NCI-H187 (cell line): ENCODE data around the gene KAZN.

Experiments
- DNase-seq, 2 experiments: peaks; one replicate each; lab custom pipeline; 2025; lab: John Stamatoyannopoulos, UW

Gene KAZN

DNA sequence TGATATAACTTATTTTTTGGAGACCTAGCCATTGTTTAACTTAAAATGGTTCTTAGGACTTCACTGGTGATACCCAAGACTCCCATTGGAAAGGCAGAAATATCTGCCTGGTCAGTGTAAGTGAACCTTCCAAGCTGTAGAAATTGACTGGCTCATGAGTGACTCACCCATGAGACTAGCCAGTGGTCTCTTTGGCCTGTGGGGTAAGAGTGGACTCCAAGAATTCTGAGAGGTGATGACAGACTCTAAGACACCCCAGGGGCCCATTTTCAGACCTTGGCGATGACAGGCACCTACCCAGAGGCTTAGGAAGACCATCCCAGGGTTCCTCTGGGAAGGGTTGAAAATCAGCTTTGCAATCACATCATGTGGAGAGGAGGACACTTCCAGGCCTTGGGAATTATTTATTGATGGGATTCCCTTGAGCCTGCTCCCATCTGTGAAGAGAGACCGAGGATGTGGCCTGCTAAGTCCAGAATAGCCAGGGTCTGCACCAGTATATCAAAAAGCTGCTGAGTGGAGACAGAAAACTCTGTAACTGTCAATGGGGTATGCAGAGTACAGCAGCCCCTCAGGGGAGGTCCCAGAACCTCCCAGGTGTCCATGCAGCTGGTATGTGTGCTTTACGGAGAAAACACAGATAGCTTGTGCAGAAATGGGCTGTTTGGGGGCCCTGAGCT, 78.9 kb downstream of the KAZN start:
- no peak for DNase-seq

- no peak for DNase-seq
Measured at GRCh38 chr1:14678011-14678638, 79.6 kb downstream of the KAZN start.

DNA sequence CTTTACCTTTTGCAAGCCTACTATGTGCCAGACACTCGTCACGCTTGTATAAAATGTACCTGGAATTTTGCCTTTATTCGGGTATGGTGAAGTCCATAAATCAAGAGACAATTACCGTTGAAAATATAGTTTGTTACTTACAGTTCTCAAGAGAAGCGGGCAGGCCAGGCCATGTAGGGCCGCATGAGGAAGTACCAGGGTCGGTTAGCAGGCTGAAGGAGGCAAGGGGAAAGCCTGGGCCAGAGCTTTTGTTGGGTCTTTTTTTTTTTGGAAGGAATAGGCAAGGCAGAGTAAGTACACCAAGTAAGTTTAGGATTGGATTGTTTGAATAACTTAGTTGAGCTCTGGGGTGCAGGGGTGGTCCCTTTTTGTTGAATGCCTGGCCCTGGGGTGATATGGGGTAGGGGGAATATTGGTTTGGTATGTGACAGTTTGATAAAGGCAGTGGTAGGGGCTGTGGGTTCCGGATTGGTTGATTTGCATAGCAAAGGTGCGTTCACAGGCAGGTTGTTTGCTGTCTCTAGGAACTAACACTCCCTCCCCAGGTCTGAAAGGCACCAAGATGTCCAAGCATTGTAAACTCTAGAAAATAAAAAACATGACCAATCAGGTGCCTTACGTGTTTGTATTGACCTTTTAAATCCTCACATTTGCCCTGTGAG, 80.7 kb downstream of the KAZN start:
- no peak for DNase-seq

DNA sequence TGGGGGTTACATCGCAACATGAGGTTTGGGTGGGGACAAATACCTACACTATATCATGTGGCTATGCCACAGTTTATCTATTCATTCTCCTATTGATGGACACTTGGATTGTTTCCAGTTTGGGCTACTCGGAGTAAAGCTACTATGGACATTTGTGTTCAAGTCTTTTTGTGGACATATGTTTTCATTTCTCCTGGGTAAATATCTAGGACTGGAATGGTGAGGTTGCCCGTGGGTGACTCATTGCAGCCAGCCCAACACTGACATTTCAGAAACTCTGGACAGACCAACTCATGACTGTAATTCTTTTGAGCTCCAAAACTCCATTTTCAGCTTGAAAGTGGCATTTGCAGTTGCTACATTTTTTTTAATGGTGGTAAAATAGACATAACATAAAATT, 82.7 kb downstream of the KAZN start:
- DNase-seq = no peak

GRCh38 chr1:14682941-14683621, 84.6 kb downstream of the KAZN start:
- no peak for DNase-seq

DNA sequence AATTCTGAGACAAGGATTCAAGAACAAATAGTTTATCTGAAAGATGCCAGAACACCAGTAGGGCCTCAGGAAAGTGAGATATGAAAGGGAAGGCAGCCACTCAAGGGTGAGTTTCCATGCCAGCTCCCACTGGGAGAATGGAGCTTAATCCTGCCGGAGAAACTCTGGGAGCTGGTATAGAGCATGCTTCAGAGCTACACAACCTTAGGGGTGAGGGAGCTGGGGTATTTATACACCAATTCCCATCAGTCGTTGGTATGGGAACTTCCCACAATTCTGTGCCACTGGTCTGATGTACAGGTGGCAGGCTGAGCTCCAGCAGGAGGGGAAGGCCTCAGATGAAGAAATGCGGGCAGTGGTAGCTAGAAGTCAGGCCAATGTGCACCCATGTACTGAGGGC, 86.6 kb downstream of the KAZN start:
- no peak for DNase-seq

GRCh38 chr1:14686701-14687100, 88.2 kb downstream of the KAZN start:
- DNase-seq = no peak

GRCh38 chr1:14687147-14687546, 88.7 kb downstream of the KAZN start:
- no peak for DNase-seq

DNA sequence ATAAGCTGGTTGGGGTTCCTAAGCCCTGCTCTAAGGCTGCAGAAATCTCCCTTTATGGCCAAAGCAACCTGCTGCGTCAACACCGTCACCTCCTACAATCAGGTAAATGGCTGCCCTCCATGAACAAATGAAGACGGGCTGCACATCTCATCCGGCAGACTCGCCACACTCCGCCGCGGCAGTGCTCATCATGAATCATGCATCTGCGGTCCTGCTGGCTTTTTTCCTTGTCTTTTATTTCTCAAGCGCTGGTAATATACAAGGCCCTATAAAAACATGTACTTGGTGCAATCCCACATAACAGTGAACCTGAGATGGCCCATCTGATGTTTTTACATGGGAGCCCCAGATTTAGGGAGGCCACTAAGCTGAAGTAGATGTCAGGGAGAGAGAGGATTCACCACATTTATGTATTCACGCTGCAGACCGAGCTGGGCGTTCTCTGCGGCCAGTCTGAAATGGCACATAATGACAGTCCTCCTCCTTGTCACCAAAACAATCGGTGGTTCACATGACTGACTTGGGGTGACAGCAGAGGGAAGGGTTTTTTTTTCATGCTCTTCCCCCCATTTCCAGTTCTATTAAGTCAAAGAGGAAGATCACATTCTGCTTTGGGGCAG, 91.6 kb downstream of the KAZN start:
- no peak for DNase-seq

- DNase-seq = no peak
Measured at GRCh38 chr1:14693949-14694348, 95.5 kb downstream of the KAZN start.

DNA sequence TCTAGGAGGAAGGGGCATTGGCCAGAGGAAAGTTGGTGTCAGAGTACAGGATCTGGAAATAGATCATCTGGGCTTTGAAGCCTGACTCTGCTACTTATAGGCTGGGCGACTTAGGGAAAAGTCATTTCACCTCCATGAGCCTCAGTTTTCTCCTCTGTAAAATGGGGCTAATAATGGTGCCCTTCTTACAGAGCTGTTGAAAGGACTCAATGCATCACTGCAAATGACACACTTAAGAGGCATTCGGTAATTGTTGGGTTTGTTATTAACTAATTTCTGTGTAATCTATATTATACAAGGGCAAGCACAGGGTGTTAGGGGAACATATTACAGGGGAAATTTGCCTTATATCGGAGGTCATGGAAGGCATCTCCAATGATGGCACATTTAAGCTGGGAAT, 96.1 kb downstream of the KAZN start:
- DNase-seq = no peak

GRCh38 chr1:14696761-14697160, 98.3 kb downstream of the KAZN start:
- DNase-seq = no peak

- DNase-seq = no peak
Measured at GRCh38 chr1:14697353-14697752, 98.9 kb downstream of the KAZN start.

- no peak for DNase-seq
Measured at GRCh38 chr1:14698314-14698713, 99.8 kb downstream of the KAZN start.

- DNase-seq = peak; percentile 38 to 51
Measured at GRCh38 chr1:14699620-14700019, 101.1 kb downstream of the KAZN start.

DNA sequence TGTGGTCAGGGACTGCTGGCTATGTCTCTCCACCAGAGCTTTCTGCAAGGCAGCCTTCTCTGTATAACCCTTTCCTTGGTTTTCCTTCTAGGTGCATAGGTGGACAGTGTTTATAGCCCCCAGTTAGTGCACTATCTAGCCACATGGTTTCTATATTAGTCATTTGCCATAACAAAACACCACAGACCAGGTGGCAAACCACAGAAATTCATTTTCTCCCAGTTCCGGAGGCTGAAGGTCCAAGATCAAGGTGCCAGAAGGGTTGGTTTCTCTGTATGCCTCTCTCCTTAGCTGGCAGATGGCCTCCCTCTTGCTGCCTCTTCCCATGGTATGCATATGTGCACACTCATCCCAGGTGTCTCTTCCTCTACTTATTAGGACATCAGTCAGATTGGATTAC, 106.4 kb downstream of the KAZN start:
- DNase-seq = no peak

DNA sequence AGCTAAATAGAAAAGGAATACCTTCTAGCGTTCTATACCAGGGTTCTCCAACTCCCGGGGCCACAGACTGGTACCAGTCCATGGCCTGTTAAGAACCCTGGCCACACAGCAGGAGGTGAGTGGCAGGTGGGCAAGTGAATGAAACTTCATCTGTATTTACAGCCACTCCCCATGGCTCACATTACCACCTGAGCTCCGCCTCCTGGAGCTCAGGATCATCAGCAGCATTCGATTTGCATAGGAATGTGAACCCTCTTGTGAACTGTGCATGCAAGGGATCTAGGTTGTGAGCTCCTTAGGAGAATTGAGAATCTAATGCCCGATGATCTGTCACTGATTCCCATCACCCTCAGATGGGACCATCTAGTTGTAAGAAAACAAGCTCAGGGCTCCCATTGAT, 107.3 kb downstream of the KAZN start:
- DNase-seq = no peak

- DNase-seq = no peak
Measured at GRCh38 chr1:14706631-14707030, 108.1 kb downstream of the KAZN start.

- no peak for DNase-seq
Measured at GRCh38 chr1:14707531-14708445, 109.3 kb downstream of the KAZN start.

DNA sequence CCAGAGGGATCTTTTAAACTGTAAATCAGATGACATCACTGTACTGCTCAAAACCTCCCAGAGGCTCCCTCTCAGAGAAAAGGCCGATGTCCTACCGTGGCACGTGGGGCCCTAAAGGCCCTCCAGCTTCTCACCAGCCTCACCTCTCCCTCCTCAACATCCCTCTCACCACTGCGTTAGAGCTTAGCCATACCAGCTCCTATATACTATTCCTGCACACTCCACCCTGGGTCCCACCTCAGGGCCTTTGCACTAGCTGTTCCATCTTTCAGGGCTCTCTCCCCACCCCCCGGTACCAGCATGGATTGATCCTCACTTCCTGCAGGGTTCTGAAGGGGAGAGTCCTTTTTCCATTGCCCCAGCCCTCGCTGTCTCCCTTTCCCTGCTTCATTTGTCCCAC, 111.8 kb downstream of the KAZN start:
- no peak for DNase-seq

DNA sequence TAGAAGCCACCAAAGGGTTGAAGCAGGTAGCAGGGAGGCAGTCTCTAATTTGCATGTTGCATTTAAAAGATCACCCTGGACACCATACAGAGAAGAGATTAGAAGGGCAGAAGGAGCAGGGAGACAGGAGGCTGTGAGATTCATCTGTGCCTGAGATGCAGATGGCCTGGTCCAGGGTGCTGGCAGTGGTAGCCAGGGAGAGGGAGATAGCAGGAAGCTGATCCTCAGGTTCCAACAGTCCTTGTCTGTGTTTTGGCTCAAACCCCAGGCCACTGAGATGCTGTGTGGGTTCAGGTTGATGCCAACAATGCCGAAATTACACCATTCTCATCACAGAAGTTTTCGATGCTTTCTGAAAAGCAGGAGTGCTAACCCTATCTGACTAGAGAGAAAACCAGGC, 113.7 kb downstream of the KAZN start:
- no peak for DNase-seq
